ENCODE measurements around the gene CPTP.
A peak's percentile ranks its signal among the peaks of the same experiment; 100 is the strongest.

The CPTP gene

DNA sequence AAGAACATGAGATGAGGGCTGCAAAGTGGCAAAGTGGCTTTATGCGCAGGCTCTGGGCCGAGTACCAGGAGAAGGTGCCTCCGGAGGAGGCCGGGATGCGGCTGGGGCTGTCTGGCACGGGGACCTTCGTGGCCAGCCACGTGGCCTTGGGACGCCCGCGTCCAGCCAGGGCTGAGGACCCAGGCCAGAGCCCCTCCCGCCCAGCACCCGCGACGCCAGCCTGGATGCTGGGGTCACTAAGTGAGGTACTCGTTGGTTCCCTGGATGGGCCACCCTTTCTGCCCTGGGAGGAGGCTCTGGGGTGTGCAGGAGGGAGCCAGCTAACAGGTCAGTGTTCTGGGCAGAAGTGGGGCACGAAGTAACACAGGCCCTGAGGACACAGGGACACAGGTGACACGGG lies 31.8 kb upstream of the CPTP start:
- DNase-seq = no peak

DNA sequence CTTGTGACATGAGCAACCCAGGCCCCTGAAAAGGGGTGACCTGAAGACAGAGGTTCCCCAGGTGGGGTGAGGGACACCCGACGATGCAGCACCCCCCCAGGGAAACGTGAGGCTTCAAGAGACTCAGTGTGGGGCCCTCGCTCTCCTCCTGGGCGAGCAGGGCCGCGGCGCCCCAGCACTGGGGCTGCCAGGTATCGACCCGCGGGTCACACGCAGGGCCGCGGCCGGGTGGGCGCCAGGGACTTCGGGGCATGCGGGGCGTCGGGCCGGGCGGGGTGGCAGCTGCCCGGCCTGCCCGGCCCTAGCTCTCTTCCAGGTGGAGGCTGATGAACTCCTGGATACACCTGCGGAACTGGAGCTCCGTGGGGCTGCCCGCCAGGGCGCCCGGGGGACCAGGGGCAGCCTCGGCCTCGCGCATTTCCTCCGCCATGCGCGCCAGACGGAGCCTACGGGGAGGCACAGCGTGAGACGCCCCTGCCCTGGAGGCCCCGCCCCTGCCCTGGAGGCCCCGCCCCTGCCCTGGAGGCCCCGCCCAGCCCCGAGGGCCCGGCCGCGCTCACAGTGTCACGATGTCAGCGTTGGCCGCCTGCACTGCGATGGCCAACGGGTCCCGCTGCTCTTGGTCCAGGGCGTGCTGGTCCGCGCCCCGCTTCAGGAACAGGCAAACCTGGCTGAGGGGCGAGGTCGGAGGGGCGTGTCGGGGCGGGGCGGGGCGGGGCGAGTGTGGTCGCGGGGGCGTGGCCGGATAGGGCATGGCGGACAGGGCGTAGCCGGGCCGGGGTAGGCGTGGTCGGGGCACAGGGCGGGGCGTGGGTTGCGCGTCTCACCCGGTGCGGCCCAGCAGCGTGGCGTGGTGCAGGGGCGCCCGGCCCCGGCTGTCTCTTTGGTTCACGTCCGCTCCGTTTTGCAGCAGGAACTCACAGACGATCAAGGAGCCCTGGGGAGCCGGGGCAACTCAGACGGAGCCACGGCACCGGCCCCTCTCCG lies 31.0 kb upstream of the CPTP start:
- no peak for DNase-seq

DNA sequence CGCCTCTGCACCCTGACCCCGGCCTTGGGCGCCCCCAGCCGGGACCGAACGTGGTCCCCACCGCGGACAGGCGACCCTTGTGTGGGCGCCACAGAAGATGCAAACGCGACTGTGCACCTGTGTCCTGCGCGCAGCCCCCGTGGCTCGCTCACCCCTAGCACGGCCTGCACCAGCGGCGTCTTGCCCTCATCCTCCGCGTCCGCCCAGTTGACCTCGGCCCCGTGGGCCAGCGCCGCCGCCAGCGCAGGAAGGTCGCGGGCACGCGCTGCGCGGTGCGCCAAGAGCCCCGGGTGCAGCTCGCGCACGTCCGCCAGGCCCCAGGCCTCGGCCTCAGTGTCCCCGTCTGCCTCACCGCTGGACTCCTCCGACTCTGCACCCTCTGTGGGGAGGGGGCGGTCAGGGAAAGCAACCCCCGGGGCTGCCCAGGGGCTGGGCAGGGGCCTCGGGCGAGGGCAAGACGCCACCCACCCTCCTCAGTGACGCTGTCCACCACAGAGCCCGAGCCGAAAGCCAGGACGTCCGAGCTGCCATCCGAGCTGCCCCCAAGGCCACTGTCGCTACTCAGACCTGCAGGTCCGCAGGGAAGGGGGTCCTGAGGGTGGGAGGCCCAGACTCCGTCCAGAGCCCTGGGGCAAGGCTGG lies 30.2 kb upstream of the CPTP start:
- DNase-seq = no peak

DNA sequence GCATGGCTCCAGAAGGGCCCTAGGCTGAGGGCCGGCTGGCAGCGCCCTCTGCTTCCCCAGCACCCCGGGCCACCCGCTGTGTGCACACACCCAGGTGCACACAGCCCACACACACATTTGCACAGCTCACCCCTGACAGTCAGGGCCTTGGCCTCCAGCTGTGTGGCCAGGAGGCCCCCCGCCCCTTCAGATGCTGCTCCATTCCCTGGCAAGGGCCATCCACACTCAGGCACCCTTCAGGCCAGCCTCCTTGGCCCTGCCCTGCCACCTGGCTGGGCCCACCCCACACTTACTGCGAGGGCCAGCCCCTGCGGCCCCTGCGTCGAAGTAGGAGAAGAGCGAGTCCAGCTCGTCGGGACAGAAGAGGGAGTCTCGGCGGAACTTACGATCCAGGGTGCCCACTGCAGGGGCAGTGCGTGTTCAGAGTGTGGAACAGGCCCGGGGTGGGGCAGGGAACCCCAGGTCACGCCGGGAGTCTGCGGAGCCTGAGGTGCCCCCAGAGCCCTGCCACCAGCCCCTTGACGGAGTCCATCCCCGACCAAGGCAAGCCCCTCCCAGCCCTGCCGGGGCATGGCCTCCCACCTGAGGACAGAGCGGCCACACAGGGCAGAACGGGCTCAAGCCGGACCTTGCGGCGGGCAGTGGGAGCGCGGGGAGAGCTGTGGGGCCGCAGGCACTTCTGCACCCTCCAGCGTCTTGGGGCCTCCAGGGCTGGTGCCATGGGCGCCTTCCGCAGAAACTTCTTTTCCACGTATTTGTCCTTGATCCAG lies 29.3 kb upstream of the CPTP start:
- no peak for DNase-seq

DNA sequence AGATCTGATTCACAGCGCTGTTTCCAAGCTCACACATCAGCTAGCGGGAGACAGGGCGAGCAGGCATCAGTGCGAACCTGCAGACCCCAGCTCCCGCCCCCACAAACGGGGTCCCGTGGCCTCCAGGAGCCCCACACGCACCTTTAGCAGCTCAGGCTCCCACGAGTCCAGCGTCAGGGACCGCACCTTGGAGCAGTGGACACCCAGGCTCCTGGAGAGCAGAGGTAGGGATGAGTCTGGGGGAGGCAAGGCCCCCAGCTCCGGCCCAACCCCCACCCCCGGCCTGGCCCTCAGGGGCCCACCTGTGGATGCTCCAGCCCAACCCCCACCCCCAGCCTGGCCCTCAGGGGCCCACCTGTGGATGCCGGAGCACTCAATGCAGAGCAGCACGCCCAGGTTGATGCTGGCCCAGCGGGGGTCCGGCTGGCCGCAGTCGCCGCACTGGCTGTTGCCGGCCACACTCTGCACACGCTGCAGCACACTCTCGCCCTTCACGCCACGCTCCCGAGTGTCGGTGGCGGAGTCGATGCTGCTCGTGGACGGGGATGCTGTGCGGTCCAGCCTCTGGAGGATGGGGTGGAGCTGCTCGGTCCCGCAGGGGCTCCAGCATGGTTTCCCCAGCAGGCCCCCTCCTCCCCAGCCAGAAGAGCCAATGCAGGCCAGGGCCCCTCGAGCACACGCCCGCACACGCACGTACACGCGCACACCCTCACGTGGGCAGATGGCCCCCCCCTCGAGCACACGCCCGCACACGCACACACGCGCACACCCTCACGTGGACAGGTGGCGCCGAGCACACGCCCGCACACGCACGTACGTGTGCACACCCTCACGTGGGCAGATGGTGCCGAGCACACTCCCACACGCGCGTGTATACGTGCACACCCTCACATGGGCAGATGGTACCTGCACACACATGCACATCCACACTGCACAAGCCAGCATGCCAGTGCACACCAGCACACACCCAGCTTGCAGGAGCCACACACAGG lies 28.2 kb upstream of the CPTP start:
- no peak for DNase-seq

DNA sequence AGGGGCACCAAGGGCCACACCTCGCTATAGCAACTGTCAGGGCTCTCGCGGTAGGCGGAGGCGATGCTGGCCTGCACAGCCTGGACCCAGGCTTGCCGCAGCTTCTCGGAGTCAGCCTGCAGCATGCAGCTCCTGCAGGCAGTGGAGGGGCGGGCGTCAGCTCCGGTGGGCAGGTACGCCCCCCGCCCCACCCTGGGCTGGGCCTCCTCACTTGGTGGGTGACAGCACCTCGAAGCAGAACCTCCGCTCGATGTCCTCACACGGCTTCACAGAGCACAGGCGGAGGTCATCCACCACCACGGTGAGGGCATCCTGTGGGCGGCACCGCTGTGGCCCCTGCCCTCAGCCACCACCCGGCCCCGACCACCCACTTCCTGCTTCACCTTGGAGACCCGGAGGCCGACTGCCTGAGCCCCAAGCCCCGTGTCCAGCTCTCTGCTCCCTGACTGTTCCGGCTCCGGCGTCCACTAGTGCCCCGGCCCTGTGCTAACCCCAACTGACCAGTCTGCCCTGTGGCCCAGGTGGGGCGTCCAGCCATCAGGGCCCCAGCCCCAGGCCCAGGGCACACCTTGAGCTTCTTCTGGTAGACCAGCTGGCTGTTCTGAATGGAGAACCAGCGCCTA lies 26.7 kb upstream of the CPTP start:
- DNase-seq = no peak

DNA sequence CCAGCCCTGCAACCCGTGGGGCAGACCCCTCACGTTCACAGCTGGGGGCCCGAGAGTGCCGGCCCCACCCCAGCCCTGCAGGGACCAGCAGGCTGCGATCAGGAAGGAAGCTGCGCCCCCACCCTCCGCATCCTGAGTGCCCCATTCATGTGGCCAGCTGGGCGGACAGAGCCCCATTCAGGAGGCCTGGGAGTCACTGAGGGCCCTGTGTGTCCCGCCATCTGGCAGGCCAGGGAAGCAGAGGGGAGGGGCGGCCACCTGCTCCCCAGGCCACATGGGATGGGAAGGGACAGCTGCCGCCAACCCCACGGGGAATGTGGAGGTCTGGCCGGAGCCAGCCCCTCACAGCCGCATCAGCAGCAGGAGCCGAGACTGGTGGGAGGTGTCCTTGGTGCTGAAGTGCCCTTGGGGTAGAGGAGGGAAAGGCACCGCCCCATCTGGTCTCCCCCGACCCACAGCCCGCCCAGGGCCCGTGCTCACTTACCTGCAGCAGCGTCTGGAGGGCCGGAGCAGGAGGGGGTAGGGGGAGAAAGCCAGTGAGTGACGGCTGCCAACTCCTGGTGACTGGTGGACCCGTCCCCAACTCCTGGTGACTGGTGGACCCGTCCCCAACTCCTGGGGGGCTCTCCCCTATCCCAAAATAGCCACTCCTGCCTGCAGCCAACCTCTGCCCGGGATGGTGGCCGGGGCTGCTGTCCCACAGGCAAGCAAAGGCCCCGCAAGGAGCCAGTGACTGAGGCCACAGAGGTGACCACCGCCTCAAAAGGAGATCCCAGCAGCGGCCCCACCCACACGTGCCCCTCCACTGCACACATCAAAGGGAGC lies 25.5 kb upstream of the CPTP start:
- DNase-seq = no peak

DNA sequence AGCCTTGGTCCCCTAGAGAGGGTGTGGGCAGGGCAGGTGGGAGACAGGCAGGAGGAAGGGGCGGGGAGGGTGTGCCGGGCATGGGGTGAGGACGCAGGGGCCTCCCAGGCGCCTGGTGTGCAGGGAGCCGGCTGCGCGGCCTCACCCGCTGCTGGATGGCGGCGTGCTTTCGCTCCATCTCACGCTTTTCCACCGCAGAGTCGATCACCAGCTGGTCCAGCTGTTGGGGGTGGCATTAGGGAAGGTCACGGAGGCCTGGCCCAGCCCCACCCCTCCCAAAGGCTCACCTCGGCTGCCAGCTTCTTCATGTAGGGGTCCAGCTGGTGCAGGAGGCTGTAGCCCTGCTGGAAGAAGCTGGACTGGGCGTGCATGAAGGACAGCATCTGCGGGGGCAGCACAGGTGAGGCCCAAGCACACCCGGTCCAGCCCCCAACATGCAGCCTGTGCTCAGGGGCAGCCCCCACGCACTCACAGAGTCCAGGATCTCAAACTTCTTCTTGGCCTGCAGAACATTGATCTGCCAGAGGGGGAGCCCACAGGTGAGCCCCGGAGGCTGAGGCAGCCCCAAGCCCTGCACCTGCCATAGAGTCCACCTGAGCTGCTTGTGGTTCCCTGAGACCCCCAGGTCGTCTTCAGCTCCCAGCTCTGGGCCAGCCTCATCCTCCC lies 24.8 kb upstream of the CPTP start:
- DNase-seq = peak in 1 of 2 donors; percentile 33

DNA sequence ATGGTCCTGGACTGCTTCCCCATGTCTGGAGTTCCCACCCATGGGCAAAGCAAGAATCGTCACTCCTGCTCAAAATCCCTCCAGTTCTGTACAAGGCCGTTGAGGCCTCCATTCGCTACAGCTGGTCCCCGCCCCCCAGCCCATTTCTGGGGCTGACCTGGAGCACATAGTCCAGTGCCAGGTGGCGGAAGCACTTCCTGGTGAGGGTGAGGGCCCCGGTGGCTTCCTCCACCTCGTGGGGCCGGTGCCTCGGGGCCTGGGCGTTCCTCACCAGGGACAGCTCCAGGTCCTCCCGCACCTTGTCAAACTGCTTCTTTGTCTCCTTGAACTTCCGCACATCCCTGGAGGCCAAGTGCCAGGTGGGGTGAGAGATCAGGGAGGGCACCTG lies 24.3 kb upstream of the CPTP start:
- no peak for DNase-seq

DNA sequence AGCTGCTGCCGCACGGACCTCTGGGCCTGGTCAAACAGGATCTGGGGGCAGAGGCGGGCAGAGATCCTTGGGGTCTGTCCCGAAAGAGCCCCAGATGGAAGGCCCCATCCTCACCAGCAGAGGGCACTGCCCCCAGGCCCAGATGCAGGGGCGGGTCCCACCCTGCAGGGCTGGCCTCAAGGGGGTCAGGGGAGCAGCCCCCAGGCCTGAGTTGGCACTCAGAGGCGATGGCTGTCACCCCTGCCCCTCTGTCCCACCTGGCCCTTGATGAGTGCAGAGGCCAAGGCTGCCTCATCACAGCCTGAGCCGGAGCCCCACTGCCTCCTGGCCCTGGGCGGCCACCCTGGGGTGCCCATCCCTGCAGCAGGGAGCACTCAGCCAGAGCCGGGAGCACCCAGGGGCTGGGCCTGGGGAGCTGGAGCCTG lies 22.6 kb upstream of the CPTP start:
- no peak for DNase-seq

DNA sequence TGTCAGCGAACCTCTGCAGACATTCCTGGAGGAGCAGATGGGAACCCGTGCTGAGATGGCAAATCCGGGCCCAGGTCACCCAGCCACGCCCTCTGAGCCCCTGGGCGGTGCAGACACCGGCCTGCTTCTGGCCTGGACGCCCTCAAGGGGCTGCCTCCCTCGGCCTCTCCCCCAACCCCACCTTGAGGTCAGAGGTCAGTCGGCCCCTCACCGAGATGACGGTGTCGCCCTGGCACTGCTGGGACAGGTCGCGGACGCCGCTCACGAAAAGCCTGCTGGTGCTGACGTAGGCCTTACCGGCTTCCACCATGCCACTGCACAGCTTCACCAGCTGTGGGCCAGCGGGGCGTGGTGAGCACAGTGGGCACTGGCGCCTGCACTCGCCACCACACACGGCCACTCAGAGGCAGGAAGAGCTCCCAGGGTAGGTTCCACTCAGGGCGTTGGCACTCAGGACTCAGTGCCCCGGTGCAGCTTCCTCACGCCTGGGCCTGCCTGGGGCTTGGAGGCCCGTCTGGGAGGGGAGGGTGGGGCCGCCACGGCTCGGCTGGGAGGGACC lies 21.6 kb upstream of the CPTP start:
- no peak for DNase-seq

DNA sequence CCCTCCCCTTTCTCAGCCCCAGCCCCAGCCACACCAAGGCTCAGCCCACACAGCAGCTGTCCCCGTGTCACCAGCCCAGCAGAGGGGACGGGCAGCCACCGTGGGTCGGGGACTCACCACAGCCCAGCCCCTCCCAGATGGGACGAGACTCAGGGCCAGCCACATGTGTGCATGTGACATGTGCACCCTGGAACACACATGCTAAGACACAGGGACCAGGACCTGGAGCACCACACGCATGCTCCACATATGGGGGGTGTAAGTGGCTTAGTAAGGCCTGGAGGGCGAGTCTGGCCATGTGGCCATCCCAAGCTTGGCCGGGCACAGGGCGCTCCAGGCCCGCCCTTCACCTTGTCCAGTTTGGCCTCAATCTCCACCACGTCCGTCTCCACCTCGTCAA lies 20.9 kb upstream of the CPTP start:
- no peak for DNase-seq

DNA sequence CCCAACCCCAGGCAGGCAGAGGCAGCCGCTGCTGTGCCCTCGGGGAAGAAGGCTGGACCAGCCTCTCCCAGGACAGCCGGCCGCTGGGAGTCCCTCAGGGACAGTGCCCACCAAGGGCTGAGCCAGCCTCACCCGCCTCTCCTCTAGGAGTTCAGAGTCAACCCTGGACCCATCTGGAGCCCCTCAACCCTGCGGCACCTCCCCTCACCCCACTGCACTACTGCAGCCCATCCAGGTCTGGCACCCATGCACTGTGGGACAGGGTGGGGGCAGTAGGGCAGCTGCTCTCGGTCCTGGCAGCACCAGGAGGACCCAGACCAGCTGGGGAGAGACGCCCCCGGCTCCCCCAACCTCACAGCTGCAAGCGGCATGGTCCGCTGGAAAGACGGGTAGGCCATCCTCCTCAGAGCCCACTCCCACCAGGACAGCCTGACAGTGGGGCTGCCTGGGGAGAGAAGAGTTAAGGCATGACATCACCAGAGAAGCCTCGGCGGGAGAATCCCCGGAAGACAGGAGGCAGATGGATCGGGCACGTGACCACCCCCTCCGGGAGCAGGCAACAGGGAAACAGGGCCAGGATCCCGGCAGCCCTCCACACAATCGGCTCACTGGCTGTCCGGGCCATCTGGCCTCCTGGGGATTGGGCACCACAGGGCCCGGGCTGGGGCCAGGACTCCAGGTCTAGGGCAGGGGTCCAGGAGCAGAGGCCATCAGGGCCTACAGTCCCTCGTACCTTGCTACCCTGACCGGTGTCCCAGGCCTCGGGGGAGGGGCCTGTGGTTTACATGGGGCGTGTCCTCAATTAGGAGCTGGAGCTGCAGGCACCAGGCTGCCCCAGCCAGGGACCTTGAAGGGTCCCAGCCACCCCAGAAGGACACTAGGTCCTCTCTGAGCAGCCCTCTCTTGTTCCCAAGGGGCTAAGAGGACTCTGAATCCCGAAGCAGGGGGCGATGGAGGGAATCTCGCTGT lies 20.0 kb upstream of the CPTP start:
- no peak for DNase-seq

DNA sequence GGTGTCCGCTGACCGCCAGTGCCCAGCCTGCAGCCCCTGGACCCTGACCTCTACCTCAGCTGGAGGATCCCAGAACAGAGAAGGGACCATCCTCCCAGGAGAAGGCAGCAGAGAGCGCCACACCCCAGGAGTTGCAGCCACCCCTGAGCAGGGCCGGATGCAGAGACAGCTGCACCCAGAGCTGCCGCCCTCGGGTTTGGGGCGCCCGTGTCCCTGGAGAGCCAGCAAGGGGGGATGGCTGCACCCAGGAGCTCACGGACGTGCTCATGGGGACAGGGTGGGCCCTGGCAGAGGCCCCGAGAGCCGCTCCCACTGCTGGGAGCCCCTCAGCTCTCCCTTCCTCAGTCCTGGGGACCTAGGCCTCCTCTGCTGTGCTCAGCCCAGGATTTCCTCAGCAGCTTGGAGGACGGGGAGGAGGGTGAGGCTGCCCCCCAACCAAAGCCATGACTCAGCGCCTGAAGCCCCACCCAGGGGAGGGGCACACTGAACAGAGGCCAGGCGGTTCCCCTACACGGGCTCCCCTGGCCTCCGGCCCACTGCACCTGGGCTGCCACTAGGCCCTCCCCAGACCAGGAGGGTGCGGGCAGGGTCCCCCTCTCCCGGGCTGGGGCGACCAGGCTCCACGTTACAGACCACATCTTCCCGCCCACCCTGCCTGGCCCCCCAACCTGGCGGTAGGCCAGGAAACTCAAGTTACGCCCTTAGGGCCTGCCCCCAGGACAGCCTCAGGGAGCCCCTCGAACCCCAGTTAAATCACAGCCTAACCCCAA lies 19.1 kb upstream of the CPTP start:
- peak; percentile 68 for DNase-seq

DNA sequence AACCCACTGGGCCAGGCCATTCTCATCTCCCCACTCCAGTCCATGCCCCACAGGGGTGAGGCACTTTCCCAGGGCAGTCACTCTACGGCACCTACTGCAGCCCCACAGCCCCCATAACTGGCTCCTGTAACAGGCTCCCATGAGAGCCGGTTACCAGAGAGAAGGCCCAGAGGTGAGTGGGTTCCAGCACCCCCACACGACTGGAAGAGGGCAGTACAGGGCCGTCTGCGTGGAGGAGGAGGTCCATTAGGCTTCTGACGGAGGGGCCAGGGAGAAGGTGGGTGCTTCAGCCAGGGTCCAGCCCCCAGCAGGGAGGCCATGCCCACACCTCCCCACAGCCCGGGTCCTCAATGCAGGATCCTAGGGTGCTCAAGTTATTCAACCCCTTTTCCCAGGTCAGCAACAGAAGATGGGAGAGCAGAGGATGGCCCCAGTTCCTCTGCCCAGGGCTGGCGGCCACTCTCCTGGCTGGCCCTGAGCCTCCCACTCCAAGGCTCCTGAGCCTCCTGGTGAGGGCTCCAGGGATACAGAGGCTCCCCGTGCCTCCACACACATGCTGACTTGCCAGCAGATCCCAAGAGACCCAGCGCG lies 18.4 kb upstream of the CPTP start:
- no peak for DNase-seq

DNA sequence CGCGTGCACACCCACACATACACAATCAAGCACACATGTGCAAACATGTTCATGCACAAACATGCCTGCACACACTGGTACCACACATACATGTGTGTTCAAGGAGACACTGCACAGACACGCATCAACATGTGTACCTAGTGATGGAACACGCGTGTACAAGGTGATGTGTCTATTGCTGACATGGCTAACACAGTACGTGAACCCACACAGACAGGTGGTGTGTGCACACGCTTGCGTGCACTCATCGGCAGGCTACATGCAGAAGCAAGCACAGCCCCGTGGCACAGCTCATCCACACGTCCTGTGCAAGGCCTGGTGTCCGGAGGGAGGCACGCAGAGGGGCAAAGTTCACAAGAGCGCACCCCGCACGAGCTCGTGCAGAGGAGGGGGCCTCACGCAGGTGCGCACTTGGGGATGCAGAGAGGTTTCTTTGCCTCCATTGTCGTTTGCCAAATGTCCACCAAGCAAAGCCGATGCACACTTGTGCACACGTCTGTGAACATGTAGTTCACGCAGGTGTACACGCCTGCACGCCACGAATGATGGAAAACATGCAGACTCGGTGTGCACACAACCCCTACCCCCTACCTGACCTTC lies 17.8 kb upstream of the CPTP start:
- no peak for DNase-seq
